Measurements from ENCODE around the gene TMC6.

DNA sequence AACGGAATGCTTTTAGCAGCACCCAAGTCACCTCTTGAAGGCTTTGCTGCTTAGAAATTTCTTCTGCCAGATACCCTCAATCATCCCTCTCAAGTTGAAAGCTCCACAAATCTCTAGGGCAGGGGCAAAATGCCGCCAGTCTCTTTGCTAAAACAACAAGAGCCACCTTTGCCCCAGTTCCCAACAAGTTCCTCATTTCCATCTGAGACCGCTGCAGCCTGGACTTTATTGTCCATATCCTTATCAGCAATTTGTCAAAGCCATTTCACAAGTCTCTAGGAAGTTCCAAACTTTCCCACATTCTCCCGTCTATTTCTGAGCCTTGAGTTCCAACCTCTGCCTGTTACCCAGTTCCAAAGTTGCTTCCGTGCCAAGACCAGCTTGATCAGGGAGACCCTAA is 27.4 kb downstream of the TMC6 start:
- TF ChIP-seq CTCF (IDR thresholded peaks at IDR 0.05) (no peak), POLR2A (IDR thresholded peaks at IDR 0.05) (no peak)

Measured in vagina (tissue), 2 donors.